Pancreas (tissue), 10 donors: Measurements from ENCODE around the gene PDILT. TPM values are rescaled to one million over a fixed set of nuclear protein-coding genes. Genes with fewer than 3 reads are reported as not detected.
A peak's percentile ranks its signal among the peaks of the same experiment; 100 is the strongest.

Experiments used
- ATAC-seq, 4 donors: fragments of 200-7000 bp; cut with Tn5 transposase; one replicate each; pipeline versions ENCODE4 v1.8.0 to v1.9.1; 2020; ENCODE audit warnings: mild to moderate bottlenecking in 4 of 4, moderate library complexity in 4 of 4
- DNase-seq, 6 donors: peaks; one replicate each; pipeline ENCODE4 v3.0.0-alpha.2; 2020
- FAIRE-seq: peaks from 2 replicates; lab custom pipeline; 2012; peaks lifted over from hg19 to GRCh38; lab: Jason Lieb, UNC
- H3K27ac ChIP-seq, 4 donors: fragments of 200-600 bp; sonication (generic); 1 replicate in 3 of 4; 2 replicates in 1 of 4; pipeline versions ENCODE4 v1.5.0 to v1.8.0; 2020
- H3K27me3 ChIP-seq, 4 donors: fragments of 200-600 bp; one replicate each; pipeline ENCODE4 v1.8.0; 2021
- H3K36me3 ChIP-seq, 3 donors: fragments of 200-600 bp; sonication (generic) in 1 of 3; one replicate each; pipeline versions ENCODE4 v1.5.0 to v1.8.0; 2020 to 2021
- H3K4me1 ChIP-seq, 3 donors: fragments of 200-600 bp; one replicate each; pipeline ENCODE4 v1.8.0; 2021
- H3K4me3 ChIP-seq, 4 donors: fragments of 200-600 bp; sonication (generic) in 2 of 4; one replicate each; pipeline versions ENCODE4 v1.5.0 to v1.8.0; 2020 to 2021
- H3K9me3 ChIP-seq, 4 donors: fragments of 200-600 bp; one replicate each; pipeline ENCODE4 v1.8.0; 2021
- WGBS, 2 donors: extraction: QIAGEN DNeasy Blood & Tissue Kit; methylation state at CpG; one replicate each; pipeline ENCODE4 v1.1.7; 2013; 5-methylcytosine and 5-hydroxymethylcytosine counted together
- intact Hi-C, 3 donors: fragments of 100-400 bp; cut with DNase I; formaldehyde crosslinking; loops; one replicate each; pipeline versions ENCODE4 v1.11.1 to v1.14.2; 2022
- polyA plus RNA-seq, 2 donors: library from polyadenylated mRNA; stranded (reverse); fragments of 200-250 nt; gene quantifications; one replicate each; pipeline ENCODE4 v1.2.3, GENCODE V29; 2013
- total RNA-seq, 6 donors: library from RNA; stranded (reverse); fragmentation: NEBNext Ultra II Directional in 4 of 6; extraction: Animal tissue kit (Norgen Biotek cat#: 25700) in 4 of 6; gene quantifications; one replicate each; pipeline versions ENCODE4 v1.2.1 to v1.2.4, GENCODE V29; 2021 to 2023
- TF ChIP-seq, protein P1 (sequence below), 4 donors: fragments of 200-600 bp; sonication (generic) in 3 of 4; IDR thresholded peaks; one replicate each; pipeline versions ENCODE4 v1.5.0 to v1.8.0; 2021; ENCODE audit warnings: antibody characterized with exemption in 4 of 4
- donor health status: healthy with polysubstance abuse.
- donor health status: DM: no; HTN: no; CAD: no; lungs with moderate emphysema.
- donor health status: DM: no; HTN: no; CAD: no.
- donor health status: control.
- donor health status: control.
- donor health status: Bipolar disorder and iron deficiency.
- donor health status: DM: yes; HTN: yes; CAD: no.
- donor health status: DM: no; HTN: no; CAD: no.
- donor health status: DM: no; HTN: no; CAD: no.
- donor health status: DM: yes; HTN: yes; CAD: no.

PDILT gene
- total and polyA plus RNA-seq, 8 donors, result not detected

DNA sequence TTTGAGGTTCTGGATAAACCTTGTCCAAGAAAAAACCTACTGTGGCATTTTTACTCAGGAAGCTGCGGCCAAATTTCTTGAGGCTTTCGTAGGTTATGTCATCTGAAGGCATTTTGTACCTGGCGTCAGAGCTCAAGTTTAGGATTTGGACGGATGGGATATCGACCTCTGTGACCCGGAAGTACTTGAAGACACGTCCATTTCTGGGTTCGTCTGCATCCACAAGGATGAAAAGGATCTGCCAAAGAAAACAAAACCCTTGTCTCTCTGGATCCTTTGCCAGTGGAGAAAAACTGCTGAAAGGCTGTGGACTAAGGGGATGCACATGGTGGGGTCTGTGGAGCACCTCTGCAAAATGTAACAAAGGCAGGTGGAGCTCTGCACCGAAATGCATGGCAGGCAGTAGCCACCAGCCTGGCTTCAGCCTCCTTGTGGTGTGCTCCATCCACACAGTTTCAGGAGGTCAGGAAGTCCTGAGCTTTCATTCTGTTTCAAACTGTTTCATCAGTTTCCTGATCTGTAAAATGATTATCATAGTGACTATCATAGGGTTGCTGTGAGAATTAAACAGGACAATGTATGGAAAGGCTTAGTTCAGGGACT is 35.0 kb downstream of the PDILT start:
- ATAC-seq (no peak), FAIRE-seq (no peak), DNase-seq (no peak)
- Histone ChIP-seq H3K27me3 (no peaks in the 10 kb centered on the region), H3K36me3 (no peaks in the 10 kb centered on the region), H3K4me3 (no peak overlapping the region), H3K4me1 (peaks cover 0 to 3% (median 0%) of the 10 kb centered on the region in 3 donors), H3K27ac (no peak overlapping the region), H3K9me3 (no peaks in the 10 kb centered on the region)
- intact Hi-C loops, result no loop called here
- WGBS, 2 donors, result 85 to 86% methylated on average over 9 of the region's 9 CpGs
- TF ChIP-seq, protein P1, sequence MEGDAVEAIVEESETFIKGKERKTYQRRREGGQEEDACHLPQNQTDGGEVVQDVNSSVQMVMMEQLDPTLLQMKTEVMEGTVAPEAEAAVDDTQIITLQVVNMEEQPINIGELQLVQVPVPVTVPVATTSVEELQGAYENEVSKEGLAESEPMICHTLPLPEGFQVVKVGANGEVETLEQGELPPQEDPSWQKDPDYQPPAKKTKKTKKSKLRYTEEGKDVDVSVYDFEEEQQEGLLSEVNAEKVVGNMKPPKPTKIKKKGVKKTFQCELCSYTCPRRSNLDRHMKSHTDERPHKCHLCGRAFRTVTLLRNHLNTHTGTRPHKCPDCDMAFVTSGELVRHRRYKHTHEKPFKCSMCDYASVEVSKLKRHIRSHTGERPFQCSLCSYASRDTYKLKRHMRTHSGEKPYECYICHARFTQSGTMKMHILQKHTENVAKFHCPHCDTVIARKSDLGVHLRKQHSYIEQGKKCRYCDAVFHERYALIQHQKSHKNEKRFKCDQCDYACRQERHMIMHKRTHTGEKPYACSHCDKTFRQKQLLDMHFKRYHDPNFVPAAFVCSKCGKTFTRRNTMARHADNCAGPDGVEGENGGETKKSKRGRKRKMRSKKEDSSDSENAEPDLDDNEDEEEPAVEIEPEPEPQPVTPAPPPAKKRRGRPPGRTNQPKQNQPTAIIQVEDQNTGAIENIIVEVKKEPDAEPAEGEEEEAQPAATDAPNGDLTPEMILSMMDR (IDR thresholded peaks at IDR 0.05), result no peak

DNA sequence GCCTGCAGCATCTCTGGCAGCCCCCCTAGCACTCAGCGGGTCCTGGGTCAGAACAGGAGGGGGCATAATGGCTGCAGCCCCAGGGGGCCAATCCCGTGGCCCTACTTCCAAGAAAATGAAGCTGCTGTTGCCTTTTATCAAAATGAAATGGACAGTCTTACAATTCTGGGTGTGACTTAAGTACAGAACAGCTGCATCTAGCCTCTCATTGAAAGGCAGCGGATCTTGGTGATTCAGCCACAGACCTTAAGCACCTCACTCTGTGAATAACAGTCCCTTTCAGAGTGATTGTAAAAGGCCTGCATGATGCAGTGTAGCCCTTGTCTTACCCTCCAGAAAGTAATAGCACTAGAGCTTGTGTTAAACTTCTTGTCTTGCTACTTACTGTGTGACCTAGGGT is 40.5 kb downstream of the PDILT start:
- DNase-seq (peak in 1 of 6 donors; percentile 31), ATAC-seq (no peak), FAIRE-seq (no peak)
- Histone ChIP-seq H3K36me3 (no peaks in the 10 kb centered on the region), H3K27me3 (no peaks in the 10 kb centered on the region), H3K4me1 (peaks cover 0 to 9% (median 6%) of the 10 kb centered on the region in 3 donors), H3K9me3 (no peaks in the 10 kb centered on the region), H3K4me3 (no peak overlapping the region), H3K27ac (no peak overlapping the region)
- intact Hi-C loops, result no loop called here
- 88 to 94% methylated on average over 3 of the region's 3 CpGs for WGBS, 2 donors
- TF ChIP-seq, protein P1 (IDR thresholded peaks at IDR 0.05), result no peak

DNA sequence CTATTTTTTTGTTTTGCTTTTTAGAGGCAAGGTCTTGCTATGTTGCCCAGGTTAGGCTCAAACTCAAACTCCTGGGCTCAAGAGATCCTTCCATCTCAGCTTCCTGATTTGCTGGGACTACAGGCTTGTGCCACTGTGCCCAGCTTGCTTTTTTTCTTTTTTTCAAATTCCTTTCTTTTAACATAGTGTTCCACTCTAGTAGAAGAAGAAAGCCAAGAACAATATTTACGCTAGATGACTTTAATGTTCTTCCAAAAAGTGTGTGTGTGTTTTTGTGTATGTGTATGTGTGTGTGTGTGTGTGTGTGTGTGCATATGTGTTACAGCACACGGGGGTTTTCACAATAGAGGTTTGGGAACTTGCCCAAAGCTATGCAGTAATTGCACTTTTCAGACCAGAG is 41.3 kb downstream of the PDILT start:
- no peak overlapping the region for H3K4me3 ChIP-seq
- no peak overlapping the region for H3K27ac ChIP-seq
- no peaks in the 10 kb centered on the region for H3K27me3 ChIP-seq
- DNase-seq (no peak), FAIRE-seq (no peak), ATAC-seq (peak; percentile 54 to 86 (median 80))
- peaks cover 0 to 9% (median 6%) of the 10 kb centered on the region in 3 donors for H3K4me1 ChIP-seq
- intact Hi-C loops, result no loop called here
- TF ChIP-seq, protein P1 (IDR thresholded peaks at IDR 0.05), result no peak
- WGBS, 2 donors, result 36 to 41% methylated on average over 2 of the region's 2 CpGs
- no peaks in the 10 kb centered on the region for H3K36me3 ChIP-seq
- H3K9me3 ChIP-seq, result no peaks in the 10 kb centered on the region

DNA sequence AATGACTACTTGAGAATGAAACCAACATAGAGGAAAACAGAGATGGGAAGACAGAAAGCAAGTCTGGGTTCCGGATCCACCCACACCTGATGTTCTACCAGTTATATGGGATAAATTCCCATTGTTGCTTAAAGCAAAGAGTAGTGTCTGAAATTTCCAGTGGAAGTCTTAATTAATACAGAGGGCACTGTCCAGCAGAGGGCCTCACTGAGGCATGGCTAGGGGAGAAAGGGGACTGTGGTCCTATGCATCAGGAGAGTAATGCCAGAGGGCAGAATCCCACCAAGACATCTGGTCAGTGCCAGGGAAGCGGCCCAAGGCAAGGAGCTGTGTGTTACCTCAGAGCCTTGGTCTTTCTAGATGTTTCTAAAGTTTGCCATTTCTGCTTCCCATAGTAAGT is 44.5 kb downstream of the PDILT start:
- H3K36me3 ChIP-seq, result no peaks in the 10 kb centered on the region
- TF ChIP-seq, protein P1 (IDR thresholded peaks at IDR 0.05), result peak in 1 of 4 donors; percentile 43
- peak in 5 of 6 donors; percentile 16 to 67 (median 40) for DNase-seq
- H3K4me1 ChIP-seq, result peaks cover 0 to 9% (median 6%) of the 10 kb centered on the region in 3 donors
- 66 to 89% methylated on average over 2 of the region's 2 CpGs for WGBS, 2 donors
- no peaks in the 10 kb centered on the region for H3K9me3 ChIP-seq
- peak; percentile 23 to 58 (median 44) for ATAC-seq
- H3K4me3 ChIP-seq, result no peak overlapping the region
- intact Hi-C loops, result no loop called here
- no peak overlapping the region for H3K27ac ChIP-seq
- H3K27me3 ChIP-seq, result no peaks in the 10 kb centered on the region
- no peak for FAIRE-seq

DNA sequence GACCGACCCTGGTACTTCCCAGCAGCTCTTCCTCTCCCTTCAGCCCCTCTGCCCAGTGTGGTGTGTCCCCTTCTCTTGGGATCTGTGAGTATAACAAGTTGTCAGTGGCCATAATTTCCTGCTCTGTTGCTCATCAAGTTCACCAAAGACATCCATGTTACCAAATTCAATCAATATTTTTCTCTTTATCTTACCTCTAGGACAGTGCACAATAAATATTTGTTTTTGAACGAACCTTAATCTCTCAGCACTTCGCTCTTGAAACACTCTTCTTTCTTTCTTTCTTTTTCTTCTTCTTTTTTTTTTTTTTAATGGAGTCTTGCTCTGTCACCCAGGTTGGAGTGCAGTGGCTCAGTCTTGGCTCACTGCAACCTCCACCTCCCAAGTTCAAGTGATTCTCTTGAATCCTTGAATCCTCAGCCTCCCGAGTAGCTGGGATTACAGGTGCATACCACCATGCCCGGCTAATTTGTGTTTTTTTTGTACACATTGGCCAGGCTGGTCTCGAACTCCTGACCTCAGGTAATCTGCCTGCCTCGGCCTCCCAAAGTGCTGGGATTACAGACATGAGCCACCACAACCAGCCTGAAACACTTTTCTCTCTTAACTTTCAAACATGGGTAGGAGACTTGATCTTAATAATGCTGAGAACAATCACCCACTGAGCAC is 49.3 kb downstream of the PDILT start:
- 69 to 71% methylated on average over 7 of the region's 7 CpGs for WGBS, 2 donors
- no peak overlapping the region for H3K27ac ChIP-seq
- intact Hi-C loops, result no loop called here
- H3K27me3 ChIP-seq, result no peaks in the 10 kb centered on the region
- ATAC-seq, result no peak
- no peaks in the 10 kb centered on the region for H3K9me3 ChIP-seq
- peaks cover 7 to 15% (median 14%) of the 10 kb centered on the region in 3 donors for H3K4me1 ChIP-seq
- DNase-seq, result no peak
- H3K36me3 ChIP-seq, result no peaks in the 10 kb centered on the region
- TF ChIP-seq, protein P1 (IDR thresholded peaks at IDR 0.05), result no peak
- H3K4me3 ChIP-seq, result no peak overlapping the region
- FAIRE-seq, result no peak
